Esophagus squamous epithelium (tissue), 4 donors: Measurements from ENCODE around the gene LIMS1.

ENCODE experiments used
- CTCF ChIP-seq, 6 experiments: fragments of 450-650 bp in 4 of 6; fragments of 200-600 bp in 2 of 6; sonication (generic) in 2 of 6; IDR thresholded peaks; one replicate each; pipeline ENCODE4 v1.5.1; 2016 to 2019; ENCODE audit warnings: antibody characterized with exemption in 6 of 6, mild to moderate bottlenecking in 4 of 6, moderate library complexity in 4 of 6
- POLR2A ChIP-seq, 4 donors: fragments of 450-650 bp; IDR thresholded peaks; one replicate each; pipeline ENCODE4 v1.6.1; 2017; ENCODE audit warnings: antibody characterized with exemption in 4 of 4, mild to moderate bottlenecking in 4 of 4, moderate library complexity in 3 of 4

GRCh38 chr2:108617617-108618016 is 83.3 kb downstream of the LIMS1 start:
- no peak for TF ChIP-seq POLR2A (IDR thresholded peaks at IDR 0.05)
- TF ChIP-seq CTCF (IDR thresholded peaks at IDR 0.05) = no peak
